GM19240 (cell line): ENCODE measurements around the gene ADH7.
"Not testable (repeated sequence)": the region's sequence is repeated elsewhere in the genome, so short reads cannot be mapped to it uniquely, and the experiment has no call there.

ENCODE experiments used
- DNase-seq: peaks from one replicate; pipeline ENCODE4 v3.0.0; 2011; ENCODE audit warnings: low spot score; ENCODE audit not compliant: insufficient read length

The ADH7 gene

GRCh38 chr4:99379571-99379970 lies 55.6 kb downstream of the ADH7 start:
- no peak for DNase-seq

GRCh38 chr4:99378876-99379275 lies 56.3 kb downstream of the ADH7 start:
- no peak for DNase-seq

GRCh38 chr4:99377341-99377740 lies 57.8 kb downstream of the ADH7 start:
- not testable (repeated sequence) for DNase-seq

- DNase-seq = not testable (repeated sequence)
Observed at GRCh38 chr4:99372464-99372863, 62.7 kb downstream of the ADH7 start.

GRCh38 chr4:99367817-99368216 lies 67.3 kb downstream of the ADH7 start:
- not testable (repeated sequence) for DNase-seq

- no peak for DNase-seq
Observed at GRCh38 chr4:99366491-99366890, 68.7 kb downstream of the ADH7 start.

- DNase-seq = no peak
Observed at GRCh38 chr4:99362768-99363167, 72.4 kb downstream of the ADH7 start.
